Effector memory CD4-positive, alpha-beta T cell (primary cell): ENCODE results near the gene NIN.

ENCODE experiments used
- DNase-seq, 3 donors: peaks; one replicate each; pipeline ENCODE4 v3.0.0-alpha.2; 2020
- H3K27ac ChIP-seq: 2 replicates; pipeline ENCODE4 v1.7.0; 2013; ENCODE audit warnings: mild to moderate bottlenecking, low read length, moderate library complexity; ENCODE audit not compliant: insufficient read depth, poor library complexity, severe bottlenecking
- H3K27me3 ChIP-seq: replicated peaks from 2 replicates; pipeline ENCODE4 v1.7.0; 2013; ENCODE audit warnings: mild to moderate bottlenecking, low read length; ENCODE audit not compliant: insufficient read depth, control insufficient read depth, poor library complexity, severe bottlenecking
- H3K36me3 ChIP-seq: 2 replicates; pipeline ENCODE4 v1.7.0; 2013; ENCODE audit warnings: mild to moderate bottlenecking, low read length, moderate library complexity; ENCODE audit not compliant: control insufficient read depth, insufficient read depth
- H3K4me1 ChIP-seq: 2 replicates; pipeline ENCODE4 v1.7.0; 2013; ENCODE audit warnings: low read length, mild to moderate bottlenecking; ENCODE audit not compliant: control insufficient read depth, insufficient read depth, poor library complexity, severe bottlenecking
- H3K4me3 ChIP-seq: 2 replicates; pipeline ENCODE4 v1.7.0; 2013; ENCODE audit warnings: low read length, low read depth, mild to moderate bottlenecking; ENCODE audit not compliant: insufficient read depth, poor library complexity, severe bottlenecking
- H3K9me3 ChIP-seq: 2 replicates; pipeline ENCODE4 v1.7.0; 2013; ENCODE audit warnings: mild to moderate bottlenecking, low read length, moderate library complexity; ENCODE audit not compliant: control insufficient read depth

Gene NIN

GRCh38 chr14:50758305-50758704 lies 72.7 kb downstream of the NIN start:
- Histone ChIP-seq H3K9me3 (no peaks in the 10 kb centered on the region), H3K4me1 (no peaks in the 10 kb centered on the region), H3K36me3 (peaks cover 58% of the 10 kb centered on the region), H3K27ac (no peak overlapping the region), H3K4me3 (no peak overlapping the region), H3K27me3 (no peaks in the 10 kb centered on the region)
- DNase-seq = no peak

- H3K27me3 ChIP-seq = no peaks in the 10 kb centered on the region
- H3K27ac ChIP-seq = no peak overlapping the region
- H3K4me1 ChIP-seq = no peaks in the 10 kb centered on the region
- H3K9me3 ChIP-seq = no peaks in the 10 kb centered on the region
- no peak overlapping the region for H3K4me3 ChIP-seq
- DNase-seq = no peak
- H3K36me3 ChIP-seq = peaks cover 52% of the 10 kb centered on the region
These were observed 73.3 kb downstream of the NIN start for GRCh38 chr14:50757702-50758101.

DNA sequence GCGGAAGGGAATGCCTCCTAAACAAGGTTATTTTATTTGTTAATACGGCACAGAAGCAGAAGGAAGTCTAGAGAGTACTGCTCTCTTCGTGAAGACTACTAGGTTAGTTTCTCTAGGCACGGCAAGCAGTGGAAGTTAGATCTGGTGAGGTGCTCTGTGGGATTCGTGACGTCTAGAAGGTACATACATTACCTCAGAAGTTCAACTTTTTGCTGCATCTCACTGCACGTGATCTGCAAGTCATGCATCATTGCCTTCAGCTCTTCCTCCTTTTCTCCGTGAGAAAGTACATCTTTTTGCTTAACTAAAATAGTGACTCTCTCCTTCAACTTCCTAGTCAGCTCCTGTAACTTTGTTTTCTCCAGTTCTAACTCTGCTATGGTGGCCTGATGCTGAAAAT lies 74.7 kb downstream of the NIN start:
- Histone ChIP-seq H3K4me1 (no peaks in the 10 kb centered on the region), H3K27ac (no peak overlapping the region), H3K36me3 (peaks cover 52% of the 10 kb centered on the region), H3K27me3 (no peaks in the 10 kb centered on the region), H3K9me3 (no peaks in the 10 kb centered on the region), H3K4me3 (no peak overlapping the region)
- DNase-seq = no peak

DNA sequence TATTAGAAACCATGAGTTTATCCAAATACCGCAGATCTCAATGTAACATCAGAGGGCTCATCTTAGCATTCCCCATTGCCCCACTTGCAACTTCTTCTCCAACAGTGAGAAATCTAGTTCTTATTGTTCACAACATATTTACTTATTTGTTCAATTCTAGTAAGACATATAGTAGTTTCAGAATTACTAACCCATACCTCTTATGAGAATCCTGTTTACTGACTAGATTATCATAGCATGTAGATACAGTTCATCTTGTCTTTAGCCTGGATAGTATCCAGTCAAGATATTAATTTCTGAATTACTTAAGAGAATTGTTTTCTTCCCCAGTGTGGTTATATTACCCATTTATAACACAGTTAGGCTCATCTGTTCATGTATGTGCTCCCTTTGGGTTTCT lies 80.6 kb downstream of the NIN start:
- Histone ChIP-seq H3K9me3 (no peaks in the 10 kb centered on the region), H3K36me3 (peaks cover 46% of the 10 kb centered on the region), H3K27ac (no peak overlapping the region), H3K4me3 (no peak overlapping the region), H3K4me1 (no peaks in the 10 kb centered on the region), H3K27me3 (no peaks in the 10 kb centered on the region)
- no peak for DNase-seq

GRCh38 chr14:50745401-50746058 lies 85.4 kb downstream of the NIN start:
- no peak overlapping the region for H3K4me3 ChIP-seq
- peaks cover 56% of the 10 kb centered on the region for H3K36me3 ChIP-seq
- DNase-seq = no peak
- H3K9me3 ChIP-seq = no peaks in the 10 kb centered on the region
- H3K27me3 ChIP-seq = no peaks in the 10 kb centered on the region
- H3K27ac ChIP-seq = no peak overlapping the region
- no peaks in the 10 kb centered on the region for H3K4me1 ChIP-seq

GRCh38 chr14:50744231-50744630 lies 86.7 kb downstream of the NIN start:
- H3K27me3 ChIP-seq = no peaks in the 10 kb centered on the region
- peaks cover 55% of the 10 kb centered on the region for H3K36me3 ChIP-seq
- no peak for DNase-seq
- no peak overlapping the region for H3K4me3 ChIP-seq
- no peaks in the 10 kb centered on the region for H3K4me1 ChIP-seq
- no peaks in the 10 kb centered on the region for H3K9me3 ChIP-seq
- no peak overlapping the region for H3K27ac ChIP-seq

DNA sequence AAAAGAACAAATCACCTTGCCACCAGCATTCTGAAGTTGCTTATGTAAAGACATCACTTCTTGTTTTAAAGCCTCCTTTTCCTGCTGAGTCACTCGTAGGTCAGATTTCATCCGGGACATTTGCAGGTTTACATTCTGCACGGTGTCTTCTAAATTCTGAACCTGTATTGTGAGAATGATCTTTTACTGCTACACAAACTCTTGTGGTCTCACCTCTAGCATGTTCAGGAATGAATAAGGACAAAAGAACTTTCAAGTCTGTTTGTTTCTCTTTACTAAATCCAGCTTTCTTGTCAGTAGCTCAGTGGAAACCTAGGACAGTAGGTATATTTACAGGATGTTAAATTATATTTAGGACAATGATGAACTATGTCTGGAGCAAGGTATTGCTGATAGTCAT lies 89.4 kb downstream of the NIN start:
- DNase-seq = no peak
- H3K4me1 ChIP-seq = no peaks in the 10 kb centered on the region
- H3K27ac ChIP-seq = no peak overlapping the region
- no peak overlapping the region for H3K4me3 ChIP-seq
- peaks cover 63% of the 10 kb centered on the region for H3K36me3 ChIP-seq
- H3K27me3 ChIP-seq = no peaks in the 10 kb centered on the region
- H3K9me3 ChIP-seq = no peaks in the 10 kb centered on the region

DNA sequence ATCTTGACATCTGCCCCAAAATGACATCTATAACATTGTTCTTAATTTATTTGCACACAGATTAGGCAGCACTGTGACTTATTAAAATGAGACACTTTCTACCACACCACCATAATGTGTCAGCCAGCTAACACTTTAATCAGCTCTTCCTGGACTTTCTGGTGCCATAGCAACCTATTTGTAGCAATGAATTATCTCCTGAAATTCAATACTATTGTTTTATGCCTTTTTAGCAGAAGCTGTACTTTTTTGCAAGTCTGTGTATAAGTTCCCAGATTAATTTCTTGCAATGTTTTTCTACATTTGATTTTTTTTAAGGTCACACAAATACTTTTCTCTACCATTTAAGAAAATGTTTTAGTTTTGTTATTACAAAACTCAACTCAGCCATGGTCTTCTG lies 90.1 kb downstream of the NIN start:
- H3K9me3 ChIP-seq = no peaks in the 10 kb centered on the region
- no peaks in the 10 kb centered on the region for H3K27me3 ChIP-seq
- no peak for DNase-seq
- H3K36me3 ChIP-seq = peaks cover 58% of the 10 kb centered on the region
- no peak overlapping the region for H3K4me3 ChIP-seq
- H3K4me1 ChIP-seq = no peaks in the 10 kb centered on the region
- no peak overlapping the region for H3K27ac ChIP-seq

DNA sequence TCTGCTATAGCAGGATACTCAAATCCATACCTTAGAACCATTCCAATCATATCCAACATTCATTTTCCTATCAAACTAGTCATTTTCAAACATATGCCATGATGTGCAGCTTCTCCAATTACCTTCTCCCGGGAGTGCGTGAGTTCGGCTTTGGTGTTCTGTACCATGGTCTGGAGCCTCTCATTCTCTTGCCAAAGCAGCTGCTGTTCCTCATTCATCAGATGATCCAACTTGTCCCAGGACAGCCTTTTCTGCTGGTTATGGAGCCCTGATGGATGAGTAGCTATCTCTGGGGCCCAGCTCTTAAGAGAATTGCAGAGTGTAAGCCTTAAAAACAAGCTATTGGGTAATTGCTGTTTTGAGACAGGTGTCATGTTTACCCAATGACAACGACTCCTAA lies 91.8 kb downstream of the NIN start:
- no peak overlapping the region for H3K4me3 ChIP-seq
- H3K4me1 ChIP-seq = no peaks in the 10 kb centered on the region
- no peak for DNase-seq
- no peak overlapping the region for H3K27ac ChIP-seq
- H3K9me3 ChIP-seq = no peaks in the 10 kb centered on the region
- no peaks in the 10 kb centered on the region for H3K27me3 ChIP-seq
- peaks cover 69% of the 10 kb centered on the region for H3K36me3 ChIP-seq

- no peak overlapping the region for H3K4me3 ChIP-seq
- H3K27me3 ChIP-seq = no peaks in the 10 kb centered on the region
- H3K36me3 ChIP-seq = peaks cover 61% of the 10 kb centered on the region
- no peak for DNase-seq
- no peaks in the 10 kb centered on the region for H3K9me3 ChIP-seq
- H3K4me1 ChIP-seq = no peaks in the 10 kb centered on the region
- H3K27ac ChIP-seq = no peak overlapping the region
These were observed 94.0 kb downstream of the NIN start for GRCh38 chr14:50736932-50737419.
